Measurements from ENCODE around the gene MCTP2.

GRCh38 chr15:94416267-94416666 lies 184.9 kb downstream of the MCTP2 start:
- TF ChIP-seq ZFX (IDR thresholded peaks at IDR 0.05) (no peak), CTCF (conservative IDR thresholded peaks at IDR 0.05) (no peak)

Data from C4-2B (cell line).